Neural crest cell (in vitro differentiated cells): ENCODE measurements around the gene PRR14. TPM values are rescaled to one million over a fixed set of nuclear protein-coding genes. Genes with fewer than 3 reads are reported as not detected.
"Not testable (repeated sequence)": the region's sequence is repeated elsewhere in the genome, so short reads cannot be mapped to it uniquely, and the experiment has no call there.

Experiments
- DNase-seq: peaks from one replicate; pipeline ENCODE4 v3.0.0; 2021; ENCODE audit warnings: low read depth, mixed read lengths, low spot score
- H3K27ac Mint-ChIP-seq: one replicate; pipeline ENCODE4 v1.8.0; 2021; ENCODE audit warnings: mild to moderate bottlenecking, mixed read lengths; ENCODE audit not compliant: unreplicated experiment
- H3K27me3 Mint-ChIP-seq: 2 replicates; pipeline ENCODE4 v1.8.0; 2021; ENCODE audit warnings: low read depth, mild to moderate bottlenecking, mixed read lengths
- H3K36me3 Mint-ChIP-seq: 2 replicates; pipeline ENCODE4 v1.8.0; 2021; ENCODE audit warnings: low read depth, mild to moderate bottlenecking, mixed read lengths
- H3K4me1 Mint-ChIP-seq: 2 replicates; pipeline ENCODE4 v1.8.0; 2021; ENCODE audit warnings: mixed read lengths
- H3K4me3 Mint-ChIP-seq: one replicate; pipeline ENCODE4 v1.8.0; 2021; ENCODE audit warnings: mild to moderate bottlenecking, mixed read lengths
- H3K9me3 Mint-ChIP-seq: 2 replicates; pipeline ENCODE4 v1.8.0; 2021; ENCODE audit warnings: mixed read lengths
- total RNA-seq: library from RNA; stranded (reverse); gene quantifications from 2 replicates; pipeline ENCODE4 v1.2.1, GENCODE V29; 2021
- TF ChIP-seq, protein P1 (sequence below): fragments of 200-600 bp; sonication (generic); conservative IDR thresholded peaks from 2 replicates; pipeline ENCODE4 v1.5.0; 2021; ENCODE audit warnings: antibody characterized with exemption, mild to moderate bottlenecking

The PRR14 gene
- total RNA-seq, 1 donor from 2014 or later: 67.0 TPM

DNA sequence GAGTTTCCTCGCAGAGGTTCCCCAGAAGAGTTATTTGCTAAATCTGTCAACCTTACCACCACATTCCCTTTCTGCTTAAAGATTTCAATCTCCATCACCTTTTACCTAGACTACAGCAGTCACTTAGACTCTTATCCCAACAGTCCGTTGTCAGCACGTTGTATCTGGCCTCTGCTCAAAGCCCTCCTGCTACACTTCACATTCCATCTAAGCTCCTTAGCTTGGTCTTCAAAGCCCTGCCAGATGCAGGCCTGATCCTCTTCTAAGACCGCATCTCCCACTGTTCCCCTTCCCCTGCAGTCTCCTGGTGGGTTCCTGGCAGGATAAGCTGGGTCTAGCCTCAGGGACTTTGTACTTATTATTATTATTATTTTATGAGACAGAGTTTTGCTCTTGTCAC, 37.9 kb downstream of the PRR14 start:
- DNase-seq: no peak
- Mint-ChIP-seq H3K36me3 (no peaks in the 10 kb centered on the region), H3K4me3 (no peak overlapping the region), H3K27ac (no peak overlapping the region), H3K9me3 (no peaks in the 10 kb centered on the region), H3K4me1 (peaks cover 5% of the 10 kb centered on the region), H3K27me3 (peaks cover 15% of the 10 kb centered on the region)
- TF ChIP-seq, protein P1, sequence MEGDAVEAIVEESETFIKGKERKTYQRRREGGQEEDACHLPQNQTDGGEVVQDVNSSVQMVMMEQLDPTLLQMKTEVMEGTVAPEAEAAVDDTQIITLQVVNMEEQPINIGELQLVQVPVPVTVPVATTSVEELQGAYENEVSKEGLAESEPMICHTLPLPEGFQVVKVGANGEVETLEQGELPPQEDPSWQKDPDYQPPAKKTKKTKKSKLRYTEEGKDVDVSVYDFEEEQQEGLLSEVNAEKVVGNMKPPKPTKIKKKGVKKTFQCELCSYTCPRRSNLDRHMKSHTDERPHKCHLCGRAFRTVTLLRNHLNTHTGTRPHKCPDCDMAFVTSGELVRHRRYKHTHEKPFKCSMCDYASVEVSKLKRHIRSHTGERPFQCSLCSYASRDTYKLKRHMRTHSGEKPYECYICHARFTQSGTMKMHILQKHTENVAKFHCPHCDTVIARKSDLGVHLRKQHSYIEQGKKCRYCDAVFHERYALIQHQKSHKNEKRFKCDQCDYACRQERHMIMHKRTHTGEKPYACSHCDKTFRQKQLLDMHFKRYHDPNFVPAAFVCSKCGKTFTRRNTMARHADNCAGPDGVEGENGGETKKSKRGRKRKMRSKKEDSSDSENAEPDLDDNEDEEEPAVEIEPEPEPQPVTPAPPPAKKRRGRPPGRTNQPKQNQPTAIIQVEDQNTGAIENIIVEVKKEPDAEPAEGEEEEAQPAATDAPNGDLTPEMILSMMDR: no peak

DNA sequence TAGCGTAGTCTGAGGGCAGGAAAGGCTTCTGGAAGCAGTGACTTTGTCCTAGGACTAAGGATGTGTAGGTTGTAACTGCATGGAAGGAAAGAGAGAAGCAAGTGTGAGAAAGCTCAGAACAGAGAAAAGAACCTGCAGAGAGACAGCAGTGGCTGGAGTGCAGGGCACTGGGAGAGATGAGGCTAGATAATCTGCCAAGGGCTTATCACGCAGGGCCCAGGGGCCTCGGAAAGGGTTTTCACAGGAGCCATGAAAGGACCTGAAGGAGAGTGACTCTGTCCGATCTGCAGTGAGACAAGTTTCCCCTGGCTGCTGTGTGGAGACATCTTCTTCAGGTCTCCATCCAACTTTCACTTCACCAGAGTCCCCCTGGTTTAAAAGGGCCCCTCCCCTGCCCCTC, 41.1 kb downstream of the PRR14 start:
- Mint-ChIP-seq H3K9me3 (no peaks in the 10 kb centered on the region), H3K27me3 (peaks cover 15% of the 10 kb centered on the region), H3K36me3 (no peaks in the 10 kb centered on the region), H3K4me1 (peaks cover 13% of the 10 kb centered on the region), H3K4me3 (no peak overlapping the region), H3K27ac (no peak overlapping the region)
- TF ChIP-seq, protein P1: no peak
- DNase-seq: no peak

GRCh38 chr16:30692396-30693064, 41.8 kb downstream of the PRR14 start:
- Mint-ChIP-seq H3K27ac (no peak overlapping the region), H3K9me3 (no peaks in the 10 kb centered on the region), H3K4me3 (no peak overlapping the region), H3K4me1 (peaks cover 18% of the 10 kb centered on the region), H3K36me3 (no peaks in the 10 kb centered on the region), H3K27me3 (peaks cover 15% of the 10 kb centered on the region)
- TF ChIP-seq, protein P1: no peak
- no peak for DNase-seq

DNA sequence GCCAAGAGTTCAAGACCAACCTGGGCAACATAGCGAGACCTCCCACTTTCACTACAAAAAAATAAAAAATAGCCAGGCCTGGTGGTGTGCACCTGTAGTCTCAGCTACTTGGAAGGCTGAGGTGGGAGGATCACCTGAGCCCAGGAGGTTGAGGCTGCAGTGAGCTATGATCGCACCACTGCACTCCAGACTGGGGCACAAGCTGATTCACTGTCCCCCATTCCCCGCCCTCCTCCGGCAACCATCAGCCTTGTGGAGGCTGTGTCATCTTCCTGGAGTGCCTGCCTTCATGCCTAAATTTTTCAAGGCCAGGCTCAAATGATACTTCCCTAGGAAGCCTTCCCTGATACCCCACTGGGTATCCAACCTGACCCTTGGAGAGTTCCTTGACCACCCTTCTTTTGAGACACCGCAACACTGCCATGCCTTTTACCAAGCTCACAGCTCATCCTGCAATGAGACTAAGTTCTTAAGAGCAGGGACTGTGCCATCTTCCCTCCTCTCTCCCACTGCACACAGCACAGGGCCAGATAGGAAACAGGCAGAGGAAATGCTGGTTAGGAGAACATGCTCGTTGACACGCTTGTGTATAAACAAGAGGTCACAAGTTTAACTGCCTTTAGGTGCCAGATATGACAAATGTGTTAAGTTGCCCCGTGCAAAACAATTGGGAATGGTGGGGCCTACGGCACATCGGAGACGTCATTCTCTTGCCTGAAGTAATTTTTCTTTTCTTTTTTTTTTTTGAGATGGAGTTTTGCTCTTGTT, 44.4 kb downstream of the PRR14 start:
- TF ChIP-seq, protein P1: no peak
- Mint-ChIP-seq H3K27ac (no peak overlapping the region), H3K4me1 (peaks cover 37% of the 10 kb centered on the region), H3K9me3 (no peaks in the 10 kb centered on the region), H3K4me3 (peak overlapping the region; percentile 77), H3K36me3 (peaks cover 3% of the 10 kb centered on the region), H3K27me3 (peaks cover 15% of the 10 kb centered on the region)
- DNase-seq: no peak

GRCh38 chr16:30696646-30697045, 45.9 kb downstream of the PRR14 start:
- not testable (repeated sequence) for H3K9me3 Mint-ChIP-seq, H3K27ac Mint-ChIP-seq, H3K36me3 Mint-ChIP-seq, DNase-seq
- H3K27me3 Mint-ChIP-seq: peaks cover 14% of the 10 kb centered on the region
- H3K4me3 Mint-ChIP-seq: peak overlapping the region; percentile 31
- H3K4me1 Mint-ChIP-seq: peaks cover 42% of the 10 kb centered on the region
